Transverse colon (tissue), 3 donors: ENCODE results near the gene ZSWIM4.

Experiments
- CTCF ChIP-seq, 5 experiments: fragments of 200-600 bp in 3 of 5; fragments of 450-650 bp in 2 of 5; sonication (generic) in 3 of 5; IDR thresholded peaks; 1 replicate in 2 of 5; 2 replicates in 3 of 5; pipeline ENCODE4 v1.5.1; 2016 to 2017; ENCODE audit warnings: antibody characterized with exemption in 5 of 5, inconsistent platforms in 3 of 5, mild to moderate bottlenecking in 2 of 5, moderate library complexity in 1 of 5
- POLR2A ChIP-seq: fragments of 450-650 bp; IDR thresholded peaks from one replicate; pipeline ENCODE4 v1.6.1; 2016; ENCODE audit warnings: antibody characterized with exemption, mild to moderate bottlenecking, moderate library complexity

GRCh38 chr19:13848340-13848677 is 53.1 kb downstream of the ZSWIM4 start:
- TF ChIP-seq CTCF (IDR thresholded peaks at IDR 0.05) (no peak), POLR2A (no peak)
